ENCODE data around the gene EIF2S3. TPM values are rescaled to one million over a fixed set of nuclear protein-coding genes. Genes with fewer than 3 reads are reported as not detected.

The EIF2S3 gene
- total and polyA plus RNA-seq, 4 donors = 62.5 to 249 (median 105) TPM

DNA sequence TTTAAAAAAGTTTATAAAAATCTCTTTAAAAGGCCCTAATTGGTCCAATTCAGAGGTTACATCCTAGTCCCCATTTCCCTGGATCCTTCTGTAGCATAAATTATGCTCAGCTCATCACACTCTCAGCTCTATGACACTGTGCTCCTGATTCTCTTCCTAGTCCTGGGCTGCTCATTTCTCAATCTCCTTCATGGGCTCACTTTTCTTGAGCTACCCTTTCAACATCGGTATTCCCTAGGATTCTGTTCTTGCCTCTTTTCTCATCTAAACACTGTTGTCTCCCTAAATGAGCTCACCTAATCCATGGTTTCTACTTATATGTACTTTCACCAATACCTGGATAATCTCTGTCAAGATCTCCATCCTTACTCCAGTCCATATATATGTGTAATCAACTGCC, 42.5 kb upstream of the EIF2S3 start:
- H3K36me3 ChIP-seq (ENCODE audit: control insufficient read depth in 4 of 4, insufficient read depth in 4 of 4, low read length in 4 of 4) = no peaks in the 10 kb centered on the region
- no peak overlapping the region for H3K27ac ChIP-seq (ENCODE audit: low read depth in 1 of 2, low read length in 1 of 2)
- TF ChIP-seq, protein P1, sequence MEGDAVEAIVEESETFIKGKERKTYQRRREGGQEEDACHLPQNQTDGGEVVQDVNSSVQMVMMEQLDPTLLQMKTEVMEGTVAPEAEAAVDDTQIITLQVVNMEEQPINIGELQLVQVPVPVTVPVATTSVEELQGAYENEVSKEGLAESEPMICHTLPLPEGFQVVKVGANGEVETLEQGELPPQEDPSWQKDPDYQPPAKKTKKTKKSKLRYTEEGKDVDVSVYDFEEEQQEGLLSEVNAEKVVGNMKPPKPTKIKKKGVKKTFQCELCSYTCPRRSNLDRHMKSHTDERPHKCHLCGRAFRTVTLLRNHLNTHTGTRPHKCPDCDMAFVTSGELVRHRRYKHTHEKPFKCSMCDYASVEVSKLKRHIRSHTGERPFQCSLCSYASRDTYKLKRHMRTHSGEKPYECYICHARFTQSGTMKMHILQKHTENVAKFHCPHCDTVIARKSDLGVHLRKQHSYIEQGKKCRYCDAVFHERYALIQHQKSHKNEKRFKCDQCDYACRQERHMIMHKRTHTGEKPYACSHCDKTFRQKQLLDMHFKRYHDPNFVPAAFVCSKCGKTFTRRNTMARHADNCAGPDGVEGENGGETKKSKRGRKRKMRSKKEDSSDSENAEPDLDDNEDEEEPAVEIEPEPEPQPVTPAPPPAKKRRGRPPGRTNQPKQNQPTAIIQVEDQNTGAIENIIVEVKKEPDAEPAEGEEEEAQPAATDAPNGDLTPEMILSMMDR (IDR thresholded peaks at IDR 0.05; ENCODE audit: control extremely low read depth, extremely low read depth) = no peak
- WGBS, 2 donors = 89 to 100% methylated on average over 1 of the region's 1 CpG
- ATAC-seq (ENCODE audit: insufficient read depth, low FRiP score) (no peak), DNase-seq (no peak)
- peaks cover 3 to 40% (median 20%) of the 10 kb centered on the region in 3 donors for H3K27me3 ChIP-seq (ENCODE audit: control insufficient read depth in 3 of 3, insufficient read depth in 3 of 3, low read length in 2 of 3)
- no peak overlapping the region for H3K4me3 ChIP-seq
- no peaks in the 10 kb centered on the region for H3K9me3 ChIP-seq (ENCODE audit: control insufficient read depth in 4 of 4, insufficient read depth in 3 of 4, low read length in 3 of 4)
- H3K9ac ChIP-seq (ENCODE audit: insufficient read depth in 1 of 2, low read length in 2 of 2) = no peak overlapping the region
- H3K4me1 ChIP-seq (ENCODE audit: control insufficient read depth in 5 of 5, insufficient read depth in 5 of 5, low read length in 5 of 5) = peaks cover 0 to 2% (median 0%) of the 10 kb centered on the region in 5 donors

DNA sequence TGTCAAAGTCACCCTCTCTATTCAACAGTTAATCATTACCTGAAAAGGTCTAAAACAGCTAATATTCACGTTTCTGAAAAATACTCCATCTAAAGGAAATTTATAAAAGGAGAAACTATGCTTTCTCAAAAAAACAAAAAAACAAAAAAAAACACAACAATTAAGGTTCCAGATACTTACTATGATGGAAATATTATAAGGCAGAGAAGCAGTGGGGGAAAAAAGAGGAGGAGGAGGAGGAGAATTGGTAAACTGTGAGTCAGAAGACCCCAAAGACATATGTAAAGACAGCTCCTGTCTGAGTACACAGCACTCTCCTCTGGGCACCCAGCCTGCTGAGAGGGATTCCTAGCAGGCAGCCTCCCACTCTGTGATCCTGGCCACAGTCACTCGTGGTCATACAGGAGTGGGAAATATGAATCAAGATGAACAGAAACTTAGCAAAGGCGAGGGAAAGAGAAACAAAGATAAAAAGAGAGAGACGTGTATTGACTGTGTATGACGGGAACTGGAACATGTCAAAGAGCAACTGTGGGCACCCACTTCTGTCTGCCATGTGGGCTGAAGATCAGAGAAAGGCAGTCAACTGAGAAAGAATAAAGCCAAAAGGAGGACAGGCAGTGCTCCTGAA, 40.3 kb upstream of the EIF2S3 start:
- no peak overlapping the region for H3K9ac ChIP-seq (ENCODE audit: insufficient read depth in 1 of 2, low read length in 2 of 2)
- H3K9me3 ChIP-seq (ENCODE audit: control insufficient read depth in 4 of 4, insufficient read depth in 3 of 4, low read length in 3 of 4) = no peaks in the 10 kb centered on the region
- DNase-seq (no peak), ATAC-seq (ENCODE audit: insufficient read depth, low FRiP score) (no peak)
- whole genome bisulfite sequencing, 2 donors = 45 to 73% methylated on average over 5 of the region's 5 CpGs
- H3K27ac ChIP-seq (ENCODE audit: low read depth in 1 of 2, low read length in 1 of 2) = no peak overlapping the region
- H3K4me3 ChIP-seq = no peak overlapping the region
- no peaks in the 10 kb centered on the region for H3K36me3 ChIP-seq (ENCODE audit: control insufficient read depth in 4 of 4, insufficient read depth in 4 of 4, low read length in 4 of 4)
- peaks cover 0 to 2% (median 0%) of the 10 kb centered on the region in 5 donors for H3K4me1 ChIP-seq (ENCODE audit: control insufficient read depth in 5 of 5, insufficient read depth in 5 of 5, low read length in 5 of 5)
- peaks cover 3 to 42% (median 20%) of the 10 kb centered on the region in 3 donors for H3K27me3 ChIP-seq (ENCODE audit: control insufficient read depth in 3 of 3, insufficient read depth in 3 of 3, low read length in 2 of 3)
- TF ChIP-seq, protein P1 (IDR thresholded peaks at IDR 0.05; ENCODE audit: control extremely low read depth, extremely low read depth) = no peak

DNA sequence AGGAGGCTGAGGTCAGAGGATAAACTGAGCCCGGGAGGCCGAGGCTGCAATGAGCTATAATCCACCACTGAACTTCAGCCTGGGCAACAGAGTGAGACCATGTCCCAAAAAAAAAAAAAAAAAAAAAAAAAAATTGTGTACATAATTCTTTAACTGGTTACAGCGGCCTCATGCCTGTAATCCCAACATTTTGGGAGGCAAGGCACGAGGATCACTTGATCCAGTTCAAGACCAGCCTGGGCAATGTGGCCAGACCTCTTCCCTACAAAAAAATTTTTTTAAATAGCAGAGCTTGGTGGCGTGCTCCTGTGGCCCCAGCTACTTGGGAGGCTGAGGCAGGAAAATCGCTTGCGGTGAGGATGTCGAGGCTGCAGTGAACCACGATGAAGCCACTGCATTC, 37.1 kb upstream of the EIF2S3 start:
- no peak for ATAC-seq (ENCODE audit: insufficient read depth, low FRiP score)
- TF ChIP-seq, protein P1 (IDR thresholded peaks at IDR 0.05; ENCODE audit: control extremely low read depth, extremely low read depth) = no peak
- Histone ChIP-seq H3K9ac (ENCODE audit: insufficient read depth in 1 of 2, low read length in 2 of 2) (no peak overlapping the region), H3K27me3 (ENCODE audit: control insufficient read depth in 3 of 3, insufficient read depth in 3 of 3, low read length in 2 of 3) (peaks cover 0 to 37% (median 5%) of the 10 kb centered on the region in 3 donors), H3K4me1 (ENCODE audit: control insufficient read depth in 5 of 5, insufficient read depth in 5 of 5, low read length in 5 of 5) (no peaks in the 10 kb centered on the region), H3K4me3 (no peak overlapping the region), H3K36me3 (ENCODE audit: control insufficient read depth in 4 of 4, insufficient read depth in 4 of 4, low read length in 4 of 4) (no peaks in the 10 kb centered on the region), H3K27ac (ENCODE audit: low read depth in 1 of 2, low read length in 1 of 2) (no peak overlapping the region), H3K9me3 (ENCODE audit: control insufficient read depth in 4 of 4, insufficient read depth in 3 of 4, low read length in 3 of 4) (no peaks in the 10 kb centered on the region)
- DNase-seq = no peak
- 91 to 99% methylated on average over 8 to 9 of the region's 9 CpGs for WGBS, 2 donors

DNA sequence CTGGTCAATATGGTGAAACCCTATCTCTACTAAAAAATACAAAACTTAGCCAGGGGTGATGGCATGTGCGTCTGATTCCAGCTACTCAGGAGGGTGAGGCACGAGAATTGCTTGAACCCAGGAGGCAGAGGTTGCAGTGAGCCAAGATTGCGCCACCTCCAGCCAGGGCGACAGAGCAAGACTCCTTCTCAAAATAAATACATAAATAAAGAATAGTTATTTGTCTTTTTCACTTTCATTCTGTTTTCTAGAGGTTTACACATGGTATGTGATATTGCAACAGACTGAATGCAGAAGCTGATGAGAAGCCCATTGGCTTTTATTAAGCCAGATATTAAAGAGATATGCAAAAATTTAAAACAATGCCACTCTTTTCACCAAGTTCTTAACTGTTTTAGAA, 35.9 kb upstream of the EIF2S3 start:
- Histone ChIP-seq H3K4me1 (ENCODE audit: control insufficient read depth in 5 of 5, insufficient read depth in 5 of 5, low read length in 5 of 5) (no peaks in the 10 kb centered on the region), H3K36me3 (ENCODE audit: control insufficient read depth in 4 of 4, insufficient read depth in 4 of 4, low read length in 4 of 4) (no peaks in the 10 kb centered on the region), H3K27ac (ENCODE audit: low read depth in 1 of 2, low read length in 1 of 2) (no peak overlapping the region), H3K4me3 (no peak overlapping the region), H3K9ac (ENCODE audit: insufficient read depth in 1 of 2, low read length in 2 of 2) (no peak overlapping the region), H3K27me3 (ENCODE audit: control insufficient read depth in 3 of 3, insufficient read depth in 3 of 3, low read length in 2 of 3) (peaks cover 0 to 39% (median 5%) of the 10 kb centered on the region in 3 donors), H3K9me3 (ENCODE audit: control insufficient read depth in 4 of 4, insufficient read depth in 3 of 4, low read length in 3 of 4) (no peaks in the 10 kb centered on the region)
- ATAC-seq (ENCODE audit: insufficient read depth, low FRiP score) (no peak), DNase-seq (no peak)
- 44 to 56% methylated on average over 4 of the region's 4 CpGs for WGBS, 2 donors
- TF ChIP-seq, protein P1 (IDR thresholded peaks at IDR 0.05; ENCODE audit: control extremely low read depth, extremely low read depth) = no peak

Data from lung (tissue), 12 donors.